Measurements from ENCODE around the gene PCBP3. TPM values are rescaled to one million over a fixed set of nuclear protein-coding genes. Genes with fewer than 3 reads are reported as not detected.

Gene PCBP3
- total RNA-seq, 4 donors from 2014 or later = 0.77 to 8.6 (median 3.2) TPM; not detected in 1

- Histone ChIP-seq H3K27me3 (no peaks in the 10 kb centered on the region), H3K36me3 (no peaks in the 10 kb centered on the region), H3K4me3 (no peak overlapping the region), H3K27ac (no peak overlapping the region), H3K4me1 (no peaks in the 10 kb centered on the region), H3K9me3 (no peaks in the 10 kb centered on the region)
- DNase-seq = no peak
- no peak for TF ChIP-seq CTCF (IDR thresholded peaks at IDR 0.05)
- intact Hi-C loops (cut with DNase I; ENCODE audit: low total_unique reads) = no loop called here
These were observed 153.8 kb downstream of the PCBP3 start for GRCh38 chr21:45797338-45797737.

- Histone ChIP-seq H3K4me1 (no peaks in the 10 kb centered on the region), H3K4me3 (no peak overlapping the region), H3K27me3 (no peaks in the 10 kb centered on the region), H3K9me3 (no peaks in the 10 kb centered on the region), H3K36me3 (no peaks in the 10 kb centered on the region), H3K27ac (no peak overlapping the region)
- intact Hi-C loops (cut with DNase I; ENCODE audit: low total_unique reads) = no loop called here
- DNase-seq = no peak
- TF ChIP-seq CTCF (IDR thresholded peaks at IDR 0.05) = no peak
- no peak for TF ChIP-seq POLR2A (IDR thresholded peaks at IDR 0.05)
These were observed 156.3 kb downstream of the PCBP3 start for GRCh38 chr21:45799765-45800338.

GRCh38 chr21:45800339-45801080 is 157.0 kb downstream of the PCBP3 start:
- Histone ChIP-seq H3K36me3 (no peaks in the 10 kb centered on the region), H3K27ac (no peak overlapping the region), H3K27me3 (no peaks in the 10 kb centered on the region), H3K9me3 (no peaks in the 10 kb centered on the region), H3K4me1 (no peaks in the 10 kb centered on the region), H3K4me3 (no peak overlapping the region)
- TF ChIP-seq POLR2A (IDR thresholded peaks at IDR 0.05) = no peak
- TF ChIP-seq CTCF (IDR thresholded peaks at IDR 0.05) = no peak
- DNase-seq = no peak
- intact Hi-C loops (cut with DNase I; ENCODE audit: low total_unique reads) = no loop called here

- no peak for DNase-seq
- no peaks in the 10 kb centered on the region for H3K36me3 ChIP-seq
- H3K27ac ChIP-seq = no peak overlapping the region
- TF ChIP-seq CTCF (IDR thresholded peaks at IDR 0.05) = no peak
- TF ChIP-seq POLR2A (IDR thresholded peaks at IDR 0.05) = no peak
- intact Hi-C loops (cut with DNase I; ENCODE audit: low total_unique reads) = no loop called here
- no peaks in the 10 kb centered on the region for H3K9me3 ChIP-seq
- H3K27me3 ChIP-seq = no peaks in the 10 kb centered on the region
- H3K4me3 ChIP-seq = no peak overlapping the region
- no peaks in the 10 kb centered on the region for H3K4me1 ChIP-seq
These were observed 157.8 kb downstream of the PCBP3 start for GRCh38 chr21:45801129-45801964.

- DNase-seq = no peak
- H3K27me3 ChIP-seq = no peaks in the 10 kb centered on the region
- intact Hi-C loops (cut with DNase I; ENCODE audit: low total_unique reads) = no loop called here
- TF ChIP-seq CTCF (IDR thresholded peaks at IDR 0.05) (no peak), POLR2A (IDR thresholded peaks at IDR 0.05) (no peak)
- no peak overlapping the region for H3K27ac ChIP-seq
- H3K4me3 ChIP-seq = no peak overlapping the region
- no peaks in the 10 kb centered on the region for H3K9me3 ChIP-seq
- H3K4me1 ChIP-seq = no peaks in the 10 kb centered on the region
- no peaks in the 10 kb centered on the region for H3K36me3 ChIP-seq
These were observed 158.5 kb downstream of the PCBP3 start for GRCh38 chr21:45801989-45802388.
